Adrenal gland (tissue), 5 donors: ENCODE measurements around the gene SBNO2.

ENCODE experiments used
- POLR2A ChIP-seq, 2 donors: fragments of 450-650 bp; IDR thresholded peaks; one replicate each; pipeline ENCODE4 v1.6.1; 2017; ENCODE audit warnings: antibody characterized with exemption in 2 of 2, mild to moderate bottlenecking in 2 of 2, moderate library complexity in 1 of 2
- TF ChIP-seq, protein P1 (sequence below), 6 experiments: fragments of 450-650 bp in 4 of 6; fragments of 200-600 bp in 2 of 6; sonication (generic) in 1 of 6; IDR thresholded peaks; 1 replicate in 5 of 6; 2 replicates in 1 of 6; pipeline versions ENCODE4 v1.5.1 to v1.8.0; 2016 to 2021; ENCODE audit warnings: antibody characterized with exemption in 6 of 6, mild to moderate bottlenecking in 2 of 6, moderate library complexity in 1 of 6
- donor health status: DM: no; HTN: no; CAD: no.

DNA sequence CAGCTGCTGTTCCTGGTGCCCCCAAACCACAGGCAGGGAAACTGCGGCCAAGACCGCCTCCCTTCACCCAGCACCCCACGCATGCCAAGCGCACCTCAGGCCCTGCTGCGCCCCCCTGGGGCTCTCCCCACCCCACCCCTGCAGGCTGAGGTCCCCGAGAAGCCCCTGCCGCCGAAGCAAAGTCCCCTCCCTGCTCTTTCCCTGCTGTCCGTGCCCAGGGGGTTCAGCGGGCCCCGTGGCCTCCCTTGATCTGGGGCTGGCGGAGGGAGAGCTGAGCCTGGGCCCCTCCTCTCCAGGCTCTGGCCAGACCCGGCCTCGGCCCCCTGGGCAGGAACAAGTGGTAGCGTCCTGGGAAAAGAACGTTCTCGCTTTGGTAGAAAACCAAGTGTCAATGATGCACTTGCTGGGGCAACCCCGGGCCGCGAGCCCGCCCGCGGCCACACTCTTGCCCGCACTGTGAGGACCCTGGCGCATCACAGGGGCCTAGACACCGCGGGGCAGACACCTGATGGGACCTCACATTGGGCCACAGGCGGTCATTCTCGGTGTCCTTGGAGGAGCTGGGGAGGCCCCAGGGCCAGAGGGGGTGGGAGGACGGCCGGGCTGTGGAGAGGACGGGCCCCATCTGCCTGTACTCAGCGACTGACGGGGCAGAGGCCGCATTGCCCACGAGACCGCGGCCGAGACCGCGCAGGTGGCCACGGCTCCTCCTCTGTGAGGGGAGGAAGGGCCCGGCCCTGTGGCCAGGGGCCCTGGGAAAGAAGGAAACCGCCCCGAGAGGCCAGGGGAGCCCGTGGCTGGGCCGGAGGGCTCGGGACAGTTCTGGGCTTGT is 41.3 kb downstream of the SBNO2 start:
- TF ChIP-seq, protein P1, sequence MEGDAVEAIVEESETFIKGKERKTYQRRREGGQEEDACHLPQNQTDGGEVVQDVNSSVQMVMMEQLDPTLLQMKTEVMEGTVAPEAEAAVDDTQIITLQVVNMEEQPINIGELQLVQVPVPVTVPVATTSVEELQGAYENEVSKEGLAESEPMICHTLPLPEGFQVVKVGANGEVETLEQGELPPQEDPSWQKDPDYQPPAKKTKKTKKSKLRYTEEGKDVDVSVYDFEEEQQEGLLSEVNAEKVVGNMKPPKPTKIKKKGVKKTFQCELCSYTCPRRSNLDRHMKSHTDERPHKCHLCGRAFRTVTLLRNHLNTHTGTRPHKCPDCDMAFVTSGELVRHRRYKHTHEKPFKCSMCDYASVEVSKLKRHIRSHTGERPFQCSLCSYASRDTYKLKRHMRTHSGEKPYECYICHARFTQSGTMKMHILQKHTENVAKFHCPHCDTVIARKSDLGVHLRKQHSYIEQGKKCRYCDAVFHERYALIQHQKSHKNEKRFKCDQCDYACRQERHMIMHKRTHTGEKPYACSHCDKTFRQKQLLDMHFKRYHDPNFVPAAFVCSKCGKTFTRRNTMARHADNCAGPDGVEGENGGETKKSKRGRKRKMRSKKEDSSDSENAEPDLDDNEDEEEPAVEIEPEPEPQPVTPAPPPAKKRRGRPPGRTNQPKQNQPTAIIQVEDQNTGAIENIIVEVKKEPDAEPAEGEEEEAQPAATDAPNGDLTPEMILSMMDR (IDR thresholded peaks at IDR 0.05), result no peak
- peak in 1 of 2 donors; percentile 41 for TF ChIP-seq POLR2A (IDR thresholded peaks at IDR 0.05)
